Measurements from ENCODE around the gene TUBB2B.

GRCh38 chr6:3222506-3223038 is 4.9 kb downstream of the TUBB2B start:
- TF ChIP-seq CTCF (conservative IDR thresholded peaks at IDR 0.05 in 1 of 2, IDR thresholded peaks at IDR 0.05 in 1 of 2; ENCODE audit: low read depth in 1 of 2, low read length in 2 of 2) = no peak
- no peak for TF ChIP-seq EZH2 (IDR thresholded peaks at IDR 0.05; ENCODE audit: low read length, missing control alignments)
